ENCODE results near the gene MCM9.

Gene MCM9

DNA sequence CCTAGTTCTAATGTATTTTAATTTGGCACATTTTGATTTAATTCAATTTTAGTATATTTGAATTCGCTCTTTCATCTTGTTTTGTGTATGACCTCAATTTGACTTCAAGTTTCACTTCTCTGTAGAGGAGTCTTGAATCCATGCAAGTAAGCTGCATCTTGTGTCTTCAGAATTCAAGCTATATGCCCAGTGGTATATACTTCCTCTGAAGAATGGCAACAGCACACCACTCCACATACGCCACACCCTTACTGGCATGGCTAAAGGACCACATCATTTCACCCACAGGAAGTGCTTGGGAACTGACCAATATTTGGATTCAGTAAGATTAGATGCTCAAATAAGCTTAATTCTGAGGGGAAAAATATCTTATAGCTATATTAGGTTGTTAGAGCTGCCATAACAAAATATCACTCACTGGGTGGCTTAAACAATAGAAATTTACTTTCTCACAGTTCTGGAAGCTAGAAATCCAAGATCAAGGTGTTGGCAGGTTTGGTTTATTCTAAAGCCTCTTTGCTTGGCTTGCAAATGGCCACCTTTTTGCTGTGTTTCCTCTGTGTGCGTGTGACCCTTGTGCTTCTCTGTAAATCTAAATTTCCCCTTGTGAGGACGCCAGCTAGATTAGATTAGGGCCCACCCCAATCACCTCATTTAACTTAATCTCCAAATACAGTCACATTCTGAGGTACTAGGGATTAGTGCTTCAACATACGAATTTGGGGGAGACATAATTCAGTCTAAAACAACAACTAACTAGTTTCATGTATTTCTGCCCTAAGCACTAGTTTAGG lies 43.8 kb downstream of the MCM9 start:
- no peak overlapping the region for H2AFZ ChIP-seq (ENCODE audit: low read length)
- H4K8ac ChIP-seq (ENCODE audit: low read depth, low read length), result no peak overlapping the region
- no peak for DNase-seq (ENCODE audit: low spot score)
- H3K9me3 ChIP-seq (replicated peaks in 1 of 2; ENCODE audit: control insufficient read depth in 2 of 2, insufficient read depth in 1 of 2, low read depth in 1 of 2, low read length in 2 of 2), result no peaks in the 10 kb centered on the region
- H3K4me2 ChIP-seq (ENCODE audit: insufficient read depth, low read length, poor library complexity, severe bottlenecking), result no peak overlapping the region
- H2BK12ac ChIP-seq (ENCODE audit: low read length), result no peak overlapping the region
- H3K18ac ChIP-seq (ENCODE audit: low read length), result no peak overlapping the region
- no peak overlapping the region for H3K23ac ChIP-seq (ENCODE audit: low read depth, low read length, poor library complexity)
- no CpG with 5 or more reads among the region's 5 CpGs for WGBS, 2 donors (ENCODE audit: extremely low coverage in 2 of 2, insufficient read length in 2 of 2, insufficient replicate concordance in 1 of 2)
- no peak overlapping the region for H3K4me3 ChIP-seq (ENCODE audit: low read length in 2 of 2)
- H2BK120ac ChIP-seq (ENCODE audit: low read depth, low read length), result no peak overlapping the region
- no peak overlapping the region for H3K4ac ChIP-seq (ENCODE audit: low read length)
- H2AK5ac ChIP-seq (ENCODE audit: low read depth, low read length), result no peak overlapping the region
- no peak overlapping the region for H3K14ac ChIP-seq (ENCODE audit: low read length)
- no peaks in the 10 kb centered on the region for H3K27me3 ChIP-seq (ENCODE audit: control insufficient read depth in 3 of 3, insufficient read depth in 3 of 3, low read depth in 1 of 3, low read length in 3 of 3)
- H3K27ac ChIP-seq (replicated peaks; ENCODE audit: low read length), result no peak overlapping the region
- H3K79me1 ChIP-seq (ENCODE audit: low read depth, low read length), result peaks cover 2% of the 10 kb centered on the region
- H3K36me3 ChIP-seq (replicated peaks in 1 of 2; ENCODE audit: control insufficient read depth in 2 of 2, insufficient read depth in 2 of 2, low read length in 2 of 2), result peaks cover 0 to 5% of the 10 kb centered on the region in 2 donors
- no peak overlapping the region for H4K91ac ChIP-seq (ENCODE audit: low read depth, low read length, poor library complexity)
- H2BK15ac ChIP-seq (ENCODE audit: low read length), result no peak overlapping the region
- peaks cover 0 to 9% of the 10 kb centered on the region in 2 donors for H3K4me1 ChIP-seq (ENCODE audit: control insufficient read depth in 2 of 2, insufficient read depth in 1 of 2, low read depth in 1 of 2, low read length in 2 of 2)
- H3K9ac ChIP-seq (ENCODE audit: low read depth, low read length, poor library complexity), result no peak overlapping the region
- no peak overlapping the region for H2BK5ac ChIP-seq (ENCODE audit: low read length)

DNA sequence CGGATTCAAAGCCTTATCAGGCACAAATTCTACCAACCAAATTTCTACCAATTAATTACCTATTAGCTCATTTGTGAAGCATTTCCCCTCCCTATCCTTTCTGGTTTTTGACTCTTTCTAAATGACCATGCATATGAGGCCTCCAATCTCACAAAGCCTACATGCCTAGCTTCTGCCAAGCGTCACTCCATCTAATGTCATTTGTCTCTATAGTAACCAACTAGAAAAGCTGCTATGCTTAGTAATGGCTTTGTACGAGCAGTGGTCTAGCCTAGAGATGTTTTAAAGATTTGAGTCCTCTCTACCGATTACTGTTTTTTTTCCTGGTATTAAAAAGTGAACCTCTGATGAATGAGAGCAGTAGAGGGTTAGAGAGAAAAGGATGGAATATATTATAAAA lies 45.8 kb downstream of the MCM9 start:
- no peak overlapping the region for H3K4ac ChIP-seq (ENCODE audit: low read length)
- DNase-seq (ENCODE audit: low spot score), result no peak
- H3K27me3 ChIP-seq (ENCODE audit: control insufficient read depth in 3 of 3, insufficient read depth in 3 of 3, low read depth in 1 of 3, low read length in 3 of 3), result no peaks in the 10 kb centered on the region
- no peak overlapping the region for H2BK12ac ChIP-seq (ENCODE audit: low read length)
- no peak overlapping the region for H3K18ac ChIP-seq (ENCODE audit: low read length)
- no peak overlapping the region for H2BK15ac ChIP-seq (ENCODE audit: low read length)
- no peak overlapping the region for H2AFZ ChIP-seq (ENCODE audit: low read length)
- H4K91ac ChIP-seq (ENCODE audit: low read depth, low read length, poor library complexity), result no peak overlapping the region
- H3K79me1 ChIP-seq (ENCODE audit: low read depth, low read length), result peaks cover 2% of the 10 kb centered on the region
- H3K9ac ChIP-seq (ENCODE audit: low read depth, low read length, poor library complexity), result no peak overlapping the region
- no peak overlapping the region for H2BK5ac ChIP-seq (ENCODE audit: low read length)
- H3K4me1 ChIP-seq (ENCODE audit: control insufficient read depth in 2 of 2, insufficient read depth in 1 of 2, low read depth in 1 of 2, low read length in 2 of 2), result peaks cover 0 to 9% of the 10 kb centered on the region in 2 donors
- no peaks in the 10 kb centered on the region for H3K9me3 ChIP-seq (replicated peaks in 1 of 2; ENCODE audit: control insufficient read depth in 2 of 2, insufficient read depth in 1 of 2, low read depth in 1 of 2, low read length in 2 of 2)
- WGBS, 2 donors (ENCODE audit: extremely low coverage in 2 of 2, insufficient read length in 2 of 2, insufficient replicate concordance in 1 of 2), result no CpG with 5 or more reads among the region's 4 CpGs
- H3K23ac ChIP-seq (ENCODE audit: low read depth, low read length, poor library complexity), result no peak overlapping the region
- no peak overlapping the region for H2BK120ac ChIP-seq (ENCODE audit: low read depth, low read length)
- H4K8ac ChIP-seq (ENCODE audit: low read depth, low read length), result no peak overlapping the region
- H3K14ac ChIP-seq (ENCODE audit: low read length), result no peak overlapping the region
- no peak overlapping the region for H3K4me3 ChIP-seq (ENCODE audit: low read length in 2 of 2)
- H3K4me2 ChIP-seq (ENCODE audit: insufficient read depth, low read length, poor library complexity, severe bottlenecking), result no peak overlapping the region
- no peak overlapping the region for H3K27ac ChIP-seq (replicated peaks; ENCODE audit: low read length)
- no peak overlapping the region for H2AK5ac ChIP-seq (ENCODE audit: low read depth, low read length)
- H3K36me3 ChIP-seq (replicated peaks in 1 of 2; ENCODE audit: control insufficient read depth in 2 of 2, insufficient read depth in 2 of 2, low read length in 2 of 2), result no peaks in the 10 kb centered on the region

GRCh38 chr6:118886641-118887040 lies 48.3 kb downstream of the MCM9 start:
- Histone ChIP-seq H4K91ac (ENCODE audit: low read depth, low read length, poor library complexity) (no peak overlapping the region), H2AFZ (ENCODE audit: low read length) (no peak overlapping the region), H2AK5ac (ENCODE audit: low read depth, low read length) (no peak overlapping the region), H3K18ac (ENCODE audit: low read length) (no peak overlapping the region), H3K27ac (replicated peaks; ENCODE audit: low read length) (no peak overlapping the region), H2BK12ac (ENCODE audit: low read length) (no peak overlapping the region), H3K4ac (ENCODE audit: low read length) (no peak overlapping the region), H3K14ac (ENCODE audit: low read length) (no peak overlapping the region), H4K8ac (ENCODE audit: low read depth, low read length) (no peak overlapping the region), H2BK120ac (ENCODE audit: low read depth, low read length) (no peak overlapping the region), H3K23ac (ENCODE audit: low read depth, low read length, poor library complexity) (no peak overlapping the region), H3K9me3 (replicated peaks in 1 of 2; ENCODE audit: control insufficient read depth in 2 of 2, insufficient read depth in 1 of 2, low read depth in 1 of 2, low read length in 2 of 2) (peaks cover 0 to 5% of the 10 kb centered on the region in 2 donors), H3K4me2 (ENCODE audit: insufficient read depth, low read length, poor library complexity, severe bottlenecking) (no peak overlapping the region), H3K9ac (ENCODE audit: low read depth, low read length, poor library complexity) (no peak overlapping the region), H3K36me3 (replicated peaks in 1 of 2; ENCODE audit: control insufficient read depth in 2 of 2, insufficient read depth in 2 of 2, low read length in 2 of 2) (no peaks in the 10 kb centered on the region), H2BK5ac (ENCODE audit: low read length) (no peak overlapping the region), H3K79me1 (ENCODE audit: low read depth, low read length) (peaks cover 2% of the 10 kb centered on the region), H3K4me3 (ENCODE audit: low read length in 2 of 2) (no peak overlapping the region), H3K4me1 (ENCODE audit: control insufficient read depth in 2 of 2, insufficient read depth in 1 of 2, low read depth in 1 of 2, low read length in 2 of 2) (peaks cover 2 to 5% of the 10 kb centered on the region in 2 donors), H2BK15ac (ENCODE audit: low read length) (no peak overlapping the region), H3K27me3 (ENCODE audit: control insufficient read depth in 3 of 3, insufficient read depth in 3 of 3, low read depth in 1 of 3, low read length in 3 of 3) (no peaks in the 10 kb centered on the region)
- WGBS, 2 donors (ENCODE audit: extremely low coverage in 2 of 2, insufficient read length in 2 of 2, insufficient replicate concordance in 1 of 2), result no CpG with 5 or more reads among the region's 6 CpGs
- DNase-seq (ENCODE audit: low spot score), result no peak

GRCh38 chr6:118882314-118882905 lies 52.5 kb downstream of the MCM9 start:
- Histone ChIP-seq H3K27me3 (ENCODE audit: control insufficient read depth in 3 of 3, insufficient read depth in 3 of 3, low read depth in 1 of 3, low read length in 3 of 3) (no peaks in the 10 kb centered on the region), H3K27ac (replicated peaks; ENCODE audit: low read length) (no peak overlapping the region), H3K4me2 (ENCODE audit: insufficient read depth, low read length, poor library complexity, severe bottlenecking) (no peak overlapping the region), H3K9me3 (replicated peaks in 1 of 2; ENCODE audit: control insufficient read depth in 2 of 2, insufficient read depth in 1 of 2, low read depth in 1 of 2, low read length in 2 of 2) (peaks cover 0 to 5% of the 10 kb centered on the region in 2 donors), H3K36me3 (replicated peaks in 1 of 2; ENCODE audit: control insufficient read depth in 2 of 2, insufficient read depth in 2 of 2, low read length in 2 of 2) (no peaks in the 10 kb centered on the region), H2BK12ac (ENCODE audit: low read length) (no peak overlapping the region), H3K9ac (ENCODE audit: low read depth, low read length, poor library complexity) (no peak overlapping the region), H2BK15ac (ENCODE audit: low read length) (no peak overlapping the region), H2AFZ (ENCODE audit: low read length) (no peak overlapping the region), H3K4me3 (ENCODE audit: low read length in 2 of 2) (no peak overlapping the region), H3K23ac (ENCODE audit: low read depth, low read length, poor library complexity) (no peak overlapping the region), H3K4ac (ENCODE audit: low read length) (no peak overlapping the region), H3K18ac (ENCODE audit: low read length) (no peak overlapping the region), H2AK5ac (ENCODE audit: low read depth, low read length) (no peak overlapping the region), H3K4me1 (ENCODE audit: control insufficient read depth in 2 of 2, insufficient read depth in 1 of 2, low read depth in 1 of 2, low read length in 2 of 2) (peaks cover 0 to 2% of the 10 kb centered on the region in 2 donors), H3K79me1 (ENCODE audit: low read depth, low read length) (no peaks in the 10 kb centered on the region), H4K8ac (ENCODE audit: low read depth, low read length) (no peak overlapping the region), H2BK5ac (ENCODE audit: low read length) (no peak overlapping the region), H4K91ac (ENCODE audit: low read depth, low read length, poor library complexity) (no peak overlapping the region), H2BK120ac (ENCODE audit: low read depth, low read length) (no peak overlapping the region), H3K14ac (ENCODE audit: low read length) (no peak overlapping the region)
- DNase-seq (ENCODE audit: low spot score), result no peak
- no CpG with 5 or more reads among the region's 4 CpGs for WGBS, 2 donors (ENCODE audit: extremely low coverage in 2 of 2, insufficient read length in 2 of 2, insufficient replicate concordance in 1 of 2)
